Bronchial epithelial cell (primary cell): ENCODE data around the gene PLA2G5. TPM values are rescaled to one million over a fixed set of nuclear protein-coding genes. Genes with fewer than 3 reads are reported as not detected.
A peak's percentile ranks its signal among the peaks of the same experiment; 100 is the strongest.
"Not testable (repeated sequence)": the region's sequence is repeated elsewhere in the genome, so short reads cannot be mapped to it uniquely, and the experiment has no call there.

Source experiments
- DNase-seq: peaks from one replicate; pipeline ENCODE4 v3.0.0-alpha.2; 2010; ENCODE audit warnings: low read depth
- FAIRE-seq: peaks from 2 replicates; lab custom pipeline; 2011; peaks lifted over from hg19 to GRCh38; lab: Jason Lieb, UNC
- H3K27me3 ChIP-seq: 2 replicates; pipeline ENCODE4 v1.5.1; 2011; ENCODE audit warnings: low read length; ENCODE audit not compliant: control insufficient read depth, insufficient read depth
- H3K36me3 ChIP-seq: 2 replicates; pipeline ENCODE4 v1.5.1; 2011; ENCODE audit warnings: low read length; ENCODE audit not compliant: control insufficient read depth, insufficient read depth
- H3K4me3 ChIP-seq: 2 replicates; pipeline ENCODE4 v1.5.1; 2011; ENCODE audit warnings: mild to moderate bottlenecking, low read depth, low read length, control low read depth
- CTCF ChIP-seq: IDR thresholded peaks from 2 replicates; pipeline ENCODE4 v1.5.1; 2011; ENCODE audit warnings: mild to moderate bottlenecking, moderate library complexity, low read length, control low read depth, inconsistent platforms; ENCODE audit not compliant: insufficient read depth, severe bottlenecking
- total RNA-seq: library from RNA; depleted of rRNA; stranded (reverse); fragments of >200 nt; gene quantifications from 2 replicates; pipeline ENCODE4 v1.2.1, GENCODE V29; 2014

Gene PLA2G5
- total RNA-seq, 1 donor from 2014 or later: not detected

DNA sequence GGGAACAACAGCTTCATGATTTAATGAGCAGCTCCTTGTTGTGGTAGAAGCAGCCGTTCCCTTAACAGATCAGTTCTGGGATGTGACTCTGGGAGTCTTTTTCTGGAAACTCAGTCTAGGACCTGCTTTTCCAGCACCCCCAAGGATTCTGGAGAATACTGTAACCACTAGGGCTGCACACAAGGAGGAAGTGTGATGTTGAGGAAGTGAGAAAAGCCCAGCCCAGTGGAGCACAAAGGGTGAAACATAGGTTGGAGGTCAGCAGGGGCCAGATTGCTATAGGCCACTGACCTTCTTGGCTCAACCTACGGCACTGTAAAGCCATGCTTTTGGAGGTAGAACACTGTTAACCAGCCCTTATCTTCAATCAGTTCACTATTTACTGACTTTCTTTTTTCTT lies 10.1 kb upstream of the PLA2G5 start:
- FAIRE-seq (no peak), DNase-seq (no peak)
- no peaks in the 10 kb centered on the region for H3K27me3 ChIP-seq
- no peaks in the 10 kb centered on the region for H3K36me3 ChIP-seq
- no peak overlapping the region for H3K4me3 ChIP-seq
- no peak for TF ChIP-seq CTCF

DNA sequence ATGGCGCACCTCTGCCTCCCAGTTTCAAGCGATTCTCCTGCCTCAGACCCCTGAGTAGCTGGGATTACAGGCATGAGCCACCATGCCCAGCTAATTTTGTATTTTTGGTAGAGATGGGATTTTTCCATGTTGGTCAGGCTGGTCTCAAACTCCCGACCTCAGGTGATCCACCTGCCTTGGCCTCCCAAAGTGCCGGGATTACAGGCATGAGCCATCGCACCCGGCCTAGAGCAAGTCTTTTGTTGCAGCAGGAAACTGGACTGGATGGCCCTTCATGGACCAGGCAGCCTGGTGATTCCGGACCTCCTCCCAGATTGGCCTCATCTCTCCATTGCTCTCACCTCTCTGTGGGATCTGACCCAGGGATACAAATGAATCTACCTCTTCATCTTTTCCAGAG lies 9.2 kb upstream of the PLA2G5 start:
- H3K4me3 ChIP-seq, DNase-seq, H3K27me3 ChIP-seq, H3K36me3 ChIP-seq, FAIRE-seq: not testable (repeated sequence)

DNA sequence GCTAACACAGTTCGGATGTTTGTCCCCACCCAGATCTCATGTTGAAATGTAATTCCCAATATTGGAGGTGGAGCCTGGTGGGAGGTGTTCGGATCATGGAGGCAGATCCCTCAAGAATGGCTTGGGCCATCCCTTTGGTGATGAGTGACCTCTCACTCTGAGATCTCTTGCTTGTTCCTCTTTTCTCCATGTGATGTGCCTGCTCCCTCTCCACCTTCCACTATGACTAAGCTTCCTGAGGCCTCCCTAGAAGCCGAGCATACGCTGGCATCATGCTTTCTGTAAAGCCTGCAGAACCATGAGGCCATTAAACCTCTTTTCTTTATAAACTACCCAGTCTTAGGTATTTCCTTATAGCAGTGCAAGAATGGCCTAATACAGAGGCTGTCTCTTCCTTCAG lies 8.1 kb upstream of the PLA2G5 start:
- Histone ChIP-seq H3K4me3 (no peak overlapping the region), H3K36me3 (no peaks in the 10 kb centered on the region), H3K27me3 (no peaks in the 10 kb centered on the region)
- no peak for TF ChIP-seq CTCF
- no peak for DNase-seq
- FAIRE-seq: no peak

GRCh38 chr1:20063861-20064292 lies 6.1 kb upstream of the PLA2G5 start:
- FAIRE-seq (no peak), DNase-seq (peak; percentile 85)
- TF ChIP-seq CTCF: no peak
- no peak overlapping the region for H3K4me3 ChIP-seq
- H3K36me3 ChIP-seq: no peaks in the 10 kb centered on the region
- no peaks in the 10 kb centered on the region for H3K27me3 ChIP-seq

DNA sequence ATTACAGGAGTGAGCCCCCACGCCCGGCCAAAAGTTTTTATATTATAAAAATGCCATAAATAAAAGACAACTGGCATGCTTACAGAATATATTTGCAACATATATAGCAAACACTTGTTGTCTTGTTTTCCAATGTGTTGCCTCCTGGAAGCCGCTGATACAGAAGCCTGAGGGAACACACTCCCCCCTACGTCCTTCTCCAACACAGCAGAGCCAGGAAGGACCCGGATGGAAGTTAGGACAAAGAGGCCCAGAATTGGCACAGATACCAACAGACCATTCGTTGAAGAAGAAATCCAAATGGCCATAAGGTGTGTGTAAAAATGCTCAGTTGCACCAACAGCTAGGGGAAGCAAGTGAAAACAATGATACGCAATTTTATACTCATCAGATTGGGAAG lies 1.3 kb upstream of the PLA2G5 start:
- TF ChIP-seq CTCF: no peak
- H3K4me3 ChIP-seq: no peak overlapping the region
- no peaks in the 10 kb centered on the region for H3K27me3 ChIP-seq
- no peak for DNase-seq
- H3K36me3 ChIP-seq: no peaks in the 10 kb centered on the region
- FAIRE-seq: no peak

GRCh38 chr1:20070357-20070756 lies 363 bp downstream of the PLA2G5 start:
- FAIRE-seq: no peak
- no peak overlapping the region for H3K4me3 ChIP-seq

More at GRCh38 chr1:20070357-20070756, 363 bp downstream of the PLA2G5 start:
- Histone ChIP-seq H3K36me3 (no peaks in the 10 kb centered on the region), H3K27me3 (no peaks in the 10 kb centered on the region)
- DNase-seq: no peak
- TF ChIP-seq CTCF: no peak
